Gastroesophageal sphincter (tissue), 4 donors: ENCODE data around the gene APMAP. TPM values are rescaled to one million over a fixed set of nuclear protein-coding genes. Genes with fewer than 3 reads are reported as not detected.

Experiments used
- ATAC-seq: fragments of 150-250 bp; one replicate; pipeline ENCODE4 v1.9.1; 2016; ENCODE audit warnings: mild to moderate bottlenecking, moderate library complexity
- H3K27ac ChIP-seq, 4 donors: fragments of 200-600 bp; sonication (generic) in 3 of 4; 1 replicate in 3 of 4; 2 replicates in 1 of 4; pipeline ENCODE4 v1.5.1; 2016 to 2019
- H3K27me3 ChIP-seq: fragments of 200-600 bp; sonication (generic); one replicate; pipeline ENCODE4 v1.5.1; 2019
- H3K36me3 ChIP-seq, 2 donors: fragments of 200-600 bp; sonication (generic); one replicate each; pipeline ENCODE4 v1.5.1; 2019; ENCODE audit warnings: control low read depth in 1 of 2
- H3K4me1 ChIP-seq, 3 donors: fragments of 200-600 bp; sonication (generic); 1 replicate in 2 of 3; 2 replicates in 1 of 3; pipeline ENCODE4 v1.5.1; 2016 to 2019; ENCODE audit warnings: control low read depth in 2 of 3
- H3K4me3 ChIP-seq, 2 donors: fragments of 200-600 bp; sonication (generic); one replicate each; pipeline ENCODE4 v1.5.1; 2019; ENCODE audit warnings: mild to moderate bottlenecking in 1 of 2, moderate library complexity in 1 of 2
- H3K9me3 ChIP-seq, 3 donors: fragments of 200-600 bp; sonication (generic); one replicate each; pipeline ENCODE4 v1.5.1; 2017 to 2019; ENCODE audit warnings: control low read depth in 2 of 3
- CTCF ChIP-seq, 4 experiments: fragments of 200-600 bp in 2 of 4; fragments of 450-650 bp in 2 of 4; sonication (generic) in 1 of 4; IDR thresholded peaks; one replicate each; pipeline ENCODE4 v1.5.1; 2017 to 2019; ENCODE audit warnings: antibody characterized with exemption in 4 of 4, mild to moderate bottlenecking in 2 of 4, moderate library complexity in 2 of 4
- EP300 ChIP-seq: sonication (generic); formaldehyde crosslinking; IDR thresholded peaks from one replicate; pipeline ENCODE4 v1.6.1; 2017; ENCODE audit warnings: antibody characterized with exemption, mild to moderate bottlenecking
- POLR2A ChIP-seq, 2 donors: fragments of 450-650 bp; IDR thresholded peaks; one replicate each; pipeline ENCODE4 v1.6.1; 2017; ENCODE audit warnings: antibody characterized with exemption in 2 of 2, mild to moderate bottlenecking in 2 of 2, moderate library complexity in 1 of 2
- POLR2AphosphoS5 ChIP-seq: sonication (generic); formaldehyde crosslinking; IDR thresholded peaks from one replicate; pipeline ENCODE4 v1.6.1; 2017; ENCODE audit warnings: antibody characterized with exemption
- WGBS, 2 donors: methylation state at CpG; one replicate each; pipeline ENCODE4 v1.1.5; 2018; ENCODE audit warnings: low coverage in 1 of 2; 5-methylcytosine and 5-hydroxymethylcytosine counted together
- total RNA-seq, 4 donors: library from RNA; depleted of rRNA; stranded (reverse); fragments of >200 nt; gene quantifications; one replicate each; pipeline ENCODE4 v1.1.0, GENCODE V29; 2016

Gene APMAP
- total RNA-seq, 4 donors from 2014 or later: 24.3 to 46.8 (median 35.9) TPM

- 89 to 100% methylated on average over 1 to 2 of the region's 4 CpGs for WGBS, 2 donors
- H3K36me3 ChIP-seq: peaks cover 0 to 44% of the 10 kb centered on the region in 2 donors
- no peak for TF ChIP-seq POLR2AphosphoS5
- TF ChIP-seq POLR2A (IDR thresholded peaks at IDR 0.05): no peak
- no peak for TF ChIP-seq EP300
- TF ChIP-seq CTCF (IDR thresholded peaks at IDR 0.05): no peak
- no peak overlapping the region for H3K4me3 ChIP-seq
- no peaks in the 10 kb centered on the region for H3K27me3 ChIP-seq
- H3K4me1 ChIP-seq: peaks cover 0 to 30% (median 0%) of the 10 kb centered on the region in 3 donors
- no peak for ATAC-seq
- H3K9me3 ChIP-seq: no peaks in the 10 kb centered on the region
- no peak overlapping the region for H3K27ac ChIP-seq
These were observed 33.5 kb upstream of the APMAP start for GRCh38 chr20:25025986-25026605.

- Histone ChIP-seq H3K27me3 (no peaks in the 10 kb centered on the region), H3K9me3 (no peaks in the 10 kb centered on the region), H3K27ac (no peak overlapping the region), H3K4me1 (peaks cover 0 to 27% (median 0%) of the 10 kb centered on the region in 3 donors), H3K36me3 (peaks cover 0 to 47% of the 10 kb centered on the region in 2 donors), H3K4me3 (no peak overlapping the region)
- TF ChIP-seq CTCF (IDR thresholded peaks at IDR 0.05) (no peak), POLR2AphosphoS5 (no peak), EP300 (no peak)
- WGBS, 2 donors: 73% methylated on average over 7 of the region's 14 CpGs; no CpG with 5 or more reads in 1 of the 2 donors
- no peak for ATAC-seq
These were observed 32.7 kb upstream of the APMAP start for GRCh38 chr20:25025091-25025861.

- TF ChIP-seq POLR2A (IDR thresholded peaks at IDR 0.05): no peak
- no peak for TF ChIP-seq POLR2AphosphoS5
- TF ChIP-seq EP300: no peak
- TF ChIP-seq CTCF (IDR thresholded peaks at IDR 0.05): no peak
- Histone ChIP-seq H3K36me3 (peaks cover 0 to 47% of the 10 kb centered on the region in 2 donors), H3K4me3 (no peak overlapping the region), H3K4me1 (peaks cover 0 to 22% (median 0%) of the 10 kb centered on the region in 3 donors), H3K27ac (no peak overlapping the region), H3K9me3 (no peaks in the 10 kb centered on the region), H3K27me3 (no peaks in the 10 kb centered on the region)
- ATAC-seq: no peak
- WGBS, 2 donors: no CpG with 5 or more reads among the region's 4 CpGs
These were observed 31.6 kb upstream of the APMAP start for GRCh38 chr20:25024171-25024570.

- H3K27me3 ChIP-seq: no peaks in the 10 kb centered on the region
- H3K4me1 ChIP-seq: peaks cover 0 to 22% (median 0%) of the 10 kb centered on the region in 3 donors
- H3K9me3 ChIP-seq: no peaks in the 10 kb centered on the region
- no peak overlapping the region for H3K4me3 ChIP-seq
- peaks cover 0 to 53% of the 10 kb centered on the region in 2 donors for H3K36me3 ChIP-seq
- H3K27ac ChIP-seq: no peak overlapping the region
- no peak for ATAC-seq
- WGBS, 2 donors: 90% methylated on average over 5 of the region's 10 CpGs; no CpG with 5 or more reads in 1 of the 2 donors
- TF ChIP-seq EP300 (no peak), CTCF (IDR thresholded peaks at IDR 0.05) (no peak), POLR2AphosphoS5 (no peak), POLR2A (IDR thresholded peaks at IDR 0.05) (no peak)
These were observed 30.8 kb upstream of the APMAP start for GRCh38 chr20:25023356-25023755.
